ENCODE measurements around the gene RAD51B.

Gene RAD51B

GRCh38 chr14:68752271-68753006, 932.9 kb downstream of the RAD51B start:
- DNase-seq (ENCODE audit: low spot score), result no peak
- no peak for TF ChIP-seq CTCF (IDR thresholded peaks at IDR 0.05; ENCODE audit: extremely low read depth, missing control alignments)

GRCh38 chr14:68753690-68754089, 934.1 kb downstream of the RAD51B start:
- no peak for TF ChIP-seq CTCF (IDR thresholded peaks at IDR 0.05; ENCODE audit: extremely low read depth, missing control alignments)
- DNase-seq (ENCODE audit: low spot score), result no peak

GRCh38 chr14:68755016-68755353, 935.4 kb downstream of the RAD51B start:
- TF ChIP-seq CTCF (IDR thresholded peaks at IDR 0.05; ENCODE audit: extremely low read depth, missing control alignments), result no peak

GRCh38 chr14:68756000-68756481, 936.5 kb downstream of the RAD51B start:
- no peak for DNase-seq (ENCODE audit: low spot score)
- TF ChIP-seq CTCF (IDR thresholded peaks at IDR 0.05; ENCODE audit: extremely low read depth, missing control alignments), result no peak

More at GRCh38 chr14:68755016-68755353, 935.4 kb downstream of the RAD51B start:
- no peak for DNase-seq (ENCODE audit: low spot score)

GRCh38 chr14:68756734-68757133, 937.2 kb downstream of the RAD51B start:
- no peak for TF ChIP-seq CTCF (IDR thresholded peaks at IDR 0.05; ENCODE audit: extremely low read depth, missing control alignments)
- DNase-seq (ENCODE audit: low spot score), result no peak

GRCh38 chr14:68757618-68758081, 938.1 kb downstream of the RAD51B start:
- no peak for DNase-seq (ENCODE audit: low spot score)
- TF ChIP-seq CTCF (IDR thresholded peaks at IDR 0.05; ENCODE audit: extremely low read depth, missing control alignments), result no peak

- no peak for DNase-seq (ENCODE audit: low spot score)
- no peak for TF ChIP-seq CTCF (IDR thresholded peaks at IDR 0.05; ENCODE audit: extremely low read depth, missing control alignments)
Observed at GRCh38 chr14:68758301-68758700, 938.7 kb downstream of the RAD51B start.

Data from GM20000 (cell line).